ENCODE results near the gene TMEM45A.
"Not testable (repeated sequence)": the region's sequence is repeated elsewhere in the genome, so short reads cannot be mapped to it uniquely, and the experiment has no call there.

The TMEM45A gene

DNA sequence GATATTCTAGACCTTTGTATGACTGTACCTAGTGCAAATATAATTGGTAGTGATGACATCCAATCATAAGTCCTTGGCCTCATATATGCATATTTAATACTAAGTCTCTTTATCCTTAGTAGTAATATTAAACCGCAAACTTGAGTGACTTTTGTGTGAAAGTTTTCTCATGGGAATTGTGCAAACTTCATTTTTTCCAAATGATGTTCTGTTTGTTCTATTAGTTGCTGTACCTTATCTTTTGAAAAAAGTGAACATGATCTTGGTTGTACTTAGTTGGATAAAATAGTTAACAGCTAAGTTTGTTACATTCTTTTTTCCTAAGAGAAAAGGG is 43.2 kb downstream of the TMEM45A start:
- no peak overlapping the region for H3K4me3 ChIP-seq (ENCODE audit: low read depth, low read length)
- no peak overlapping the region for H3K27ac ChIP-seq
- no peak overlapping the region for H3K4me2 ChIP-seq (ENCODE audit: low read length)
- no peaks in the 10 kb centered on the region for H3K79me2 ChIP-seq
- H2AFZ ChIP-seq = no peak overlapping the region
- no peaks in the 10 kb centered on the region for H3K36me3 ChIP-seq (ENCODE audit: control insufficient read depth, insufficient read depth, low read length)
- TF ChIP-seq, protein P1, sequence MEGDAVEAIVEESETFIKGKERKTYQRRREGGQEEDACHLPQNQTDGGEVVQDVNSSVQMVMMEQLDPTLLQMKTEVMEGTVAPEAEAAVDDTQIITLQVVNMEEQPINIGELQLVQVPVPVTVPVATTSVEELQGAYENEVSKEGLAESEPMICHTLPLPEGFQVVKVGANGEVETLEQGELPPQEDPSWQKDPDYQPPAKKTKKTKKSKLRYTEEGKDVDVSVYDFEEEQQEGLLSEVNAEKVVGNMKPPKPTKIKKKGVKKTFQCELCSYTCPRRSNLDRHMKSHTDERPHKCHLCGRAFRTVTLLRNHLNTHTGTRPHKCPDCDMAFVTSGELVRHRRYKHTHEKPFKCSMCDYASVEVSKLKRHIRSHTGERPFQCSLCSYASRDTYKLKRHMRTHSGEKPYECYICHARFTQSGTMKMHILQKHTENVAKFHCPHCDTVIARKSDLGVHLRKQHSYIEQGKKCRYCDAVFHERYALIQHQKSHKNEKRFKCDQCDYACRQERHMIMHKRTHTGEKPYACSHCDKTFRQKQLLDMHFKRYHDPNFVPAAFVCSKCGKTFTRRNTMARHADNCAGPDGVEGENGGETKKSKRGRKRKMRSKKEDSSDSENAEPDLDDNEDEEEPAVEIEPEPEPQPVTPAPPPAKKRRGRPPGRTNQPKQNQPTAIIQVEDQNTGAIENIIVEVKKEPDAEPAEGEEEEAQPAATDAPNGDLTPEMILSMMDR (IDR thresholded peaks at IDR 0.05) = no peak
- H3K9me3 ChIP-seq (ENCODE audit: control insufficient read depth, low read length) = no peaks in the 10 kb centered on the region
- no peaks in the 10 kb centered on the region for H3K27me3 ChIP-seq (ENCODE audit: control insufficient read depth, insufficient read depth, low read length)
- no peaks in the 10 kb centered on the region for H3K4me1 ChIP-seq
- no peak overlapping the region for H3K9ac ChIP-seq

DNA sequence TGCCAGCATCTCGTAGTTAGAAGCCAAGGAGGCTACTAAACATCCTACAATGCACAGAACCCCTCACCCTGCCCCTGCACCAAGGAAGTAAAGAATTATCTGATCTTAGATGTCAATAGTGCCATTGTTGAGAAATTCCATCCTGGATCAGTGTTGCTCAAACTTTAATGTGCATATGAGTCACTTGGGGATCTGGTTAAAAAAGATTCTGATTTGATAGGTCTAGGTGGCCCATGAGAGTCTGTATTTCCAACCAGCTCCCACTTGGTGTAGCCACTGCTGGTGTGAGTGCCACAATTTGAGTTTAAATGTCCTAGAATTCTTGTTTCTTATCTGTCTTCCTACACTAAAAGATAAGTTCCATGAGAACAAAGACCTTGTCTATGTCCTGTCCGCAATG is 43.7 kb downstream of the TMEM45A start:
- H2AFZ ChIP-seq = no peak overlapping the region
- no peak overlapping the region for H3K4me2 ChIP-seq (ENCODE audit: low read length)
- H3K4me1 ChIP-seq = no peaks in the 10 kb centered on the region
- H3K79me2 ChIP-seq = no peaks in the 10 kb centered on the region
- no peaks in the 10 kb centered on the region for H3K9me3 ChIP-seq (ENCODE audit: control insufficient read depth, low read length)
- H3K27me3 ChIP-seq (ENCODE audit: control insufficient read depth, insufficient read depth, low read length) = no peaks in the 10 kb centered on the region
- H3K4me3 ChIP-seq (ENCODE audit: low read depth, low read length) = no peak overlapping the region
- H3K36me3 ChIP-seq (ENCODE audit: control insufficient read depth, insufficient read depth, low read length) = no peaks in the 10 kb centered on the region
- no peak overlapping the region for H3K27ac ChIP-seq
- H3K9ac ChIP-seq = no peak overlapping the region
- TF ChIP-seq, protein P1 (IDR thresholded peaks at IDR 0.05) = no peak

DNA sequence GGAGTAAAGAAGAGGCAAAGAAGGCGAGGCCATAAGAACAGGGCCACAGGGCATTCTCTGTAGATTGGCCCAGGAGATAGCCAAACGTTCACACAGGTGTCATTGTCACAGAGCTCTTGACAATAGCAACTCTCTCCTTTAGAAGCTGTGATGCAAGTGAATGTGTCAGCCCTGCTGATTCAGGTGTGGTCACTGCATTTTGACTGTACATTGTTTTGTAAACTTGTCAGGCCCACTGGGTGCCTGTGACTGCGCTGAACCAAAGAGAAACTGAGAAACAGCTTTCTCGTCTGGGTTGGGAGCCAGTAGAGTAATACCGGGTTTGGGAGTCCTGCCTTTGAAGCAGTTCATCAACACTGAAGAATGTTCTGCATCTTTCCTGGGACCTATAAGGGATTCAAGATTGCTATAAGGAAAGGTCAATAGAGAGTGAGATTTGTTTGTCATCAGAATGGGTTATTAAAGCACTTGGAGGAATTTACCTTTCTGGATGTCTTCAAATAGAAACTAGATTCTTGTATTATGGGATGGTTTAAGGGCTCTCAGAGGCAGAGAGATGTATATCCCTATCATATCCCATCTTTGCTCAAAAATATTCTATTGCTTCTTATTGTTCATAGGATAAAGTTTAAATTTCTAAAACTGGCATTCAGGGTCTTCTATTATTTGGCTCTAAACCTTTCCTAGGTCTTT is 45.4 kb downstream of the TMEM45A start:
- Histone ChIP-seq H3K9me3 (ENCODE audit: control insufficient read depth, low read length) (no peaks in the 10 kb centered on the region), H3K27me3 (ENCODE audit: control insufficient read depth, insufficient read depth, low read length) (no peaks in the 10 kb centered on the region), H3K4me3 (ENCODE audit: low read depth, low read length) (no peak overlapping the region), H2AFZ (no peak overlapping the region), H3K27ac (no peak overlapping the region), H3K4me2 (ENCODE audit: low read length) (no peak overlapping the region), H3K36me3 (ENCODE audit: control insufficient read depth, insufficient read depth, low read length) (no peaks in the 10 kb centered on the region), H3K9ac (no peak overlapping the region), H3K4me1 (no peaks in the 10 kb centered on the region), H3K79me2 (no peaks in the 10 kb centered on the region)
- TF ChIP-seq, protein P1 (IDR thresholded peaks at IDR 0.05) = no peak

DNA sequence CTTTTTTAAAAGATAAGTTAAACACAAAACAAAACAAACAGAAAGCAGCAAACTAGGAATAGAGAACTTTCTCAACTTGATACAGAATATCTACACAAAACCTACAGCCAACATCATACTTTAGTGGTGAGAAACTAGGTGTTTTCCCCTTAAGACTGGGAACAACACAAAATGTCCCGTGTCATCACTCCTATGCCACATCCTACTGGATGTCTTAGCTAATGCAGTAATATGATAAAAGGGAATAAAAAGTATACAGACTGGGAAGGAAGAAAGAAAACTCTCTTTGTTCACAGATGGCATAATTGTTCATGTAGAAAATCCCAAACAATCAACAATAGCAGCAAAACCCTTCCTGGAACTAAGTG is 45.9 kb downstream of the TMEM45A start:
- H3K36me3 ChIP-seq (ENCODE audit: control insufficient read depth, insufficient read depth, low read length) = no peaks in the 10 kb centered on the region
- no peaks in the 10 kb centered on the region for H3K79me2 ChIP-seq
- H3K9me3 ChIP-seq (ENCODE audit: control insufficient read depth, low read length) = no peaks in the 10 kb centered on the region
- TF ChIP-seq, protein P1 (IDR thresholded peaks at IDR 0.05) = no peak
- no peaks in the 10 kb centered on the region for H3K27me3 ChIP-seq (ENCODE audit: control insufficient read depth, insufficient read depth, low read length)
- no peaks in the 10 kb centered on the region for H3K4me1 ChIP-seq
- no peak overlapping the region for H3K27ac ChIP-seq
- no peak overlapping the region for H3K4me3 ChIP-seq (ENCODE audit: low read depth, low read length)
- H3K9ac ChIP-seq = no peak overlapping the region
- H2AFZ ChIP-seq = no peak overlapping the region
- no peak overlapping the region for H3K4me2 ChIP-seq (ENCODE audit: low read length)

DNA sequence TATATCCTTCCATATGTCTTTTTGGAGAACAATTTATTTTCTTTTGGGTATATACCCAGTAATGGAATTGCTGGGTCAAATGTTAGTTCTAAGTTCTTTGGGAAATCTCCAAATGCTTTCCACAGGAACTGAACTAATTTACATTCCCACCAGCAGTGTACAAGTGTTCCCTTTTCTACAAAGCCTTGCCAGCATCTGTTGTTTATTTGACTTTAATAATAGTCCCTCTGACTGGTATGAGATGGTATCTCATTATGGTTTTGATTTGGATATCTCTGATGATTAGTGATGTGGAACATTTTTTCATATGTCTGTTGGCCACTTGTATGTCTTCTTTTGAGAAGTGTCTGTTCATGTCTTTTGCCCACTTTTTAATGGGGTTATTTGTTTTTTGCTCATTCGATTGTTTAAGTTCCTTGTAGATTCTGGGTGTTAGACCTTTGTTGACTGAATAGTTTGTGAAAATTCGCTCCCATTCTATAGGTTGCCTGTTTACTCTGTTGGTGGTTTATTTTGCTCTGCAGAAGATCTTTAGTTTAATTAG is 48.4 kb downstream of the TMEM45A start:
- H3K4me1 ChIP-seq = no peaks in the 10 kb centered on the region
- no peak overlapping the region for H3K9ac ChIP-seq
- H2AFZ ChIP-seq = no peak overlapping the region
- no peaks in the 10 kb centered on the region for H3K79me2 ChIP-seq
- H3K9me3 ChIP-seq (ENCODE audit: control insufficient read depth, low read length) = no peaks in the 10 kb centered on the region
- no peak overlapping the region for H3K4me2 ChIP-seq (ENCODE audit: low read length)
- H3K36me3 ChIP-seq (ENCODE audit: control insufficient read depth, insufficient read depth, low read length) = no peaks in the 10 kb centered on the region
- H3K27me3 ChIP-seq (ENCODE audit: control insufficient read depth, insufficient read depth, low read length) = no peaks in the 10 kb centered on the region
- H3K4me3 ChIP-seq (ENCODE audit: low read depth, low read length) = no peak overlapping the region
- TF ChIP-seq, protein P1 (IDR thresholded peaks at IDR 0.05) = no peak
- H3K27ac ChIP-seq = no peak overlapping the region

DNA sequence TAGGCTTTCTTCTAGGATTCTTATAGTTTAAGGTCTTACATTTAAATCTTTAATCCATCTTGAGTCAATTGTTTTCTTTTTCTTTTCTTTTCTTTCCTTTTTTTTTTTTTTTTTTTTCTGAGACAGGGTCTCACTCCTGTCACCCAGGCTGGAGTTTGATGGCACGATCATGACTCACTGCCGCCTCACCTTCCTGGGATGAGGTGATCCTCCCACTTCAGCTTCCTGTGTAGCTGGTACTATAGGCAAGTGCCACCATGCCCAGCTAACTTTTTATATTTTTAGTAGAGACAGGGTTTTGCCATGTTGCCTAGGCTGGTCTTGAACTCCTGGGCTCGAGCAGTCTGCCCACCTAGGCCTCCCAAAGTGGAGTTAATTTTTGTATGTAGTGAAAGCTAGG is 49.0 kb downstream of the TMEM45A start:
- not testable (repeated sequence) for H3K4me1 ChIP-seq; H3K9me3 ChIP-seq (ENCODE audit: control insufficient read depth, low read length); H2AFZ ChIP-seq; H3K4me2 ChIP-seq (ENCODE audit: low read length); H3K27ac ChIP-seq; H3K36me3 ChIP-seq (ENCODE audit: control insufficient read depth, insufficient read depth, low read length); H3K4me3 ChIP-seq (ENCODE audit: low read depth, low read length); H3K9ac ChIP-seq; H3K79me2 ChIP-seq; H3K27me3 ChIP-seq (ENCODE audit: control insufficient read depth, insufficient read depth, low read length)

All from parathyroid adenoma (tissue), 2 donors.